DOHH2 (cell line): ENCODE measurements around the gene UGT1A3.

Experiments
- CTCF ChIP-seq: fragments of 200-600 bp; sonication (generic); IDR thresholded peaks from one replicate; pipeline ENCODE4 v1.5.1; 2014; ENCODE audit warnings: antibody characterized with exemption, mild to moderate bottlenecking, low read depth, low read length; ENCODE audit not compliant: poor library complexity, severe bottlenecking
- EZH2phosphoT487 ChIP-seq: fragments of 200-600 bp; sonication (generic); IDR thresholded peaks from 2 replicates; pipeline ENCODE4 v1.6.1; 2017; ENCODE audit warnings: borderline replicate concordance, mild to moderate bottlenecking, antibody characterized with exemption, low read length, moderate library complexity, mixed read lengths

- TF ChIP-seq CTCF: no peak
- TF ChIP-seq EZH2phosphoT487: no peak
Measured at GRCh38 chr2:233766416-233766815, 37.6 kb downstream of the UGT1A3 start.
